Osteocyte (in vitro differentiated cells): ENCODE results near the gene PKNOX2. TPM values are rescaled to one million over a fixed set of nuclear protein-coding genes. Genes with fewer than 3 reads are reported as not detected.

Experiments used
- DNase-seq: peaks from one replicate; pipeline ENCODE4 v3.0.0; 2021; ENCODE audit warnings: mixed read lengths; ENCODE audit not compliant: unreplicated experiment; ENCODE audit errors: extremely low spot score
- H3K27ac Mint-ChIP-seq: one replicate; pipeline ENCODE4 v1.8.0; 2021; ENCODE audit warnings: mild to moderate bottlenecking, mixed read lengths; ENCODE audit not compliant: unreplicated experiment
- H3K27me3 Mint-ChIP-seq: one replicate; pipeline ENCODE4 v1.8.0; 2021; ENCODE audit warnings: mixed read lengths; ENCODE audit not compliant: unreplicated experiment
- H3K36me3 Mint-ChIP-seq: one replicate; pipeline ENCODE4 v1.8.0; 2021; ENCODE audit warnings: mixed read lengths; ENCODE audit not compliant: unreplicated experiment
- H3K4me1 Mint-ChIP-seq: one replicate; pipeline ENCODE4 v1.8.0; 2021; ENCODE audit warnings: mixed read lengths; ENCODE audit not compliant: unreplicated experiment
- H3K4me3 Mint-ChIP-seq: one replicate; pipeline ENCODE4 v1.8.0; 2021; ENCODE audit warnings: mild to moderate bottlenecking, moderate library complexity, mixed read lengths; ENCODE audit not compliant: unreplicated experiment
- H3K9me3 Mint-ChIP-seq: one replicate; pipeline ENCODE4 v1.8.0; 2021; ENCODE audit warnings: mixed read lengths; ENCODE audit not compliant: unreplicated experiment
- total RNA-seq: library from RNA; stranded (reverse); gene quantifications from 2 replicates; pipeline ENCODE4 v1.2.1, GENCODE V29; 2021
- TF ChIP-seq, protein P1 (sequence below): fragments of 200-600 bp; sonication (generic); IDR thresholded peaks from 2 replicates; pipeline ENCODE4 v1.5.0; 2021; ENCODE audit warnings: antibody characterized with exemption, mild to moderate bottlenecking, moderate library complexity

PKNOX2 gene
- total RNA-seq, 1 donor from 2014 or later = 89.3 TPM

DNA sequence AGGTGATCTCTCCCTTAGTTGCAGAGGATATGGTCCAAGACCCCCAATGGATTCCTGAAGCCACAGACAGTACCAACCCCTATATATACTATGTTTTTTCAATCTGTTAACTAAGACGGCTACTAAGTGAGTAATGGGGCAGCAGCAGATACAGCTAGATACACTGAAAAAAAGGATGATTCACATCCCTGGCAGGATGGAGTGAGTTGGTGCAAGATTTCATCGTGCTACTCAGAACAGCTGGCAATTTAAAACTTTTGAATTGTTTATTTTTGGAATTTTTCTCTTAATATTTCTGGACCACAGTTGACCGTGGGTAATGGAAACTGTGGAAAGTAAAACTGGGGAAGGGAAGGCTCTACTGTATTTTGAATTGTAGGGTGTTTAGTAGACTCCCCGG lies 36.1 kb upstream of the PKNOX2 start:
- Mint-ChIP-seq H3K4me3 (no peak overlapping the region), H3K27me3 (no peaks in the 10 kb centered on the region), H3K27ac (peak overlapping the region; percentile 83), H3K36me3 (no peaks in the 10 kb centered on the region), H3K4me1 (peaks cover 32% of the 10 kb centered on the region), H3K9me3 (no peaks in the 10 kb centered on the region)
- TF ChIP-seq, protein P1, sequence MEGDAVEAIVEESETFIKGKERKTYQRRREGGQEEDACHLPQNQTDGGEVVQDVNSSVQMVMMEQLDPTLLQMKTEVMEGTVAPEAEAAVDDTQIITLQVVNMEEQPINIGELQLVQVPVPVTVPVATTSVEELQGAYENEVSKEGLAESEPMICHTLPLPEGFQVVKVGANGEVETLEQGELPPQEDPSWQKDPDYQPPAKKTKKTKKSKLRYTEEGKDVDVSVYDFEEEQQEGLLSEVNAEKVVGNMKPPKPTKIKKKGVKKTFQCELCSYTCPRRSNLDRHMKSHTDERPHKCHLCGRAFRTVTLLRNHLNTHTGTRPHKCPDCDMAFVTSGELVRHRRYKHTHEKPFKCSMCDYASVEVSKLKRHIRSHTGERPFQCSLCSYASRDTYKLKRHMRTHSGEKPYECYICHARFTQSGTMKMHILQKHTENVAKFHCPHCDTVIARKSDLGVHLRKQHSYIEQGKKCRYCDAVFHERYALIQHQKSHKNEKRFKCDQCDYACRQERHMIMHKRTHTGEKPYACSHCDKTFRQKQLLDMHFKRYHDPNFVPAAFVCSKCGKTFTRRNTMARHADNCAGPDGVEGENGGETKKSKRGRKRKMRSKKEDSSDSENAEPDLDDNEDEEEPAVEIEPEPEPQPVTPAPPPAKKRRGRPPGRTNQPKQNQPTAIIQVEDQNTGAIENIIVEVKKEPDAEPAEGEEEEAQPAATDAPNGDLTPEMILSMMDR = no peak
- no peak for DNase-seq

DNA sequence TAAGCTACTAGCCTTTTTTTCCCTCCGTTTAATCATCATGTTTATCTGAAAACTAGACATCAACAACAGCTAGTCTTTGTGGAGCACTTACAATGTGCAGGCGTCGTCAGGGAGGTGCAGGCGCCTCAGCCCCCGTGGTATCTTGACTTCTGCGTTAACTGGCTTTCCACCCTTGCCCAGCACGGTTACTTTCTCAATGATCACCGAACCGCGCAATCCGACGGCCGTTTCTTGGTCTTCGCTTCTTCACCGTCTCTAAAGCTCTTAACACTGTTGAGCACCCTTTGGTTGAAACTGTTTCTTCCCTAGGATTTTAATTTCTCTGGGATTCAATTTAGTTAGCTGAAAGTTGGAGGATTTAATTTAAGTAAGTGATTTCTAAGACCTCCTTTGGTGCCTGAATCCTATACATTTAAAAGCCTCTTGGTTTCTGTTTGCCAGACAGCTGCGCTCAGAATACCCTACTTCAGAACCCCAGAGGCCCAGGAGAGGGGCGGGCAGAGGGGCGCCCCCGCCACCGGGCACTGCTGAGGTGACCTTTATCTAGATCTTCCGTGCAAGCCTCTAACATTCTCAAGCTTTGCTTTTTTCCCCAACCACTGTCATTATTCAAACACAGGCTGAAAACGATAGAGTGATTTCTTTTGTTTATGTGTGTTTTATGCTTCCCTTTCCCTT lies 35.1 kb upstream of the PKNOX2 start:
- no peaks in the 10 kb centered on the region for H3K27me3 Mint-ChIP-seq
- TF ChIP-seq, protein P1 = no peak
- no peaks in the 10 kb centered on the region for H3K9me3 Mint-ChIP-seq
- peak overlapping the region; percentile 83 for H3K27ac Mint-ChIP-seq
- no peak for DNase-seq
- no peak overlapping the region for H3K4me3 Mint-ChIP-seq
- H3K4me1 Mint-ChIP-seq = peaks cover 30% of the 10 kb centered on the region
- no peaks in the 10 kb centered on the region for H3K36me3 Mint-ChIP-seq

DNA sequence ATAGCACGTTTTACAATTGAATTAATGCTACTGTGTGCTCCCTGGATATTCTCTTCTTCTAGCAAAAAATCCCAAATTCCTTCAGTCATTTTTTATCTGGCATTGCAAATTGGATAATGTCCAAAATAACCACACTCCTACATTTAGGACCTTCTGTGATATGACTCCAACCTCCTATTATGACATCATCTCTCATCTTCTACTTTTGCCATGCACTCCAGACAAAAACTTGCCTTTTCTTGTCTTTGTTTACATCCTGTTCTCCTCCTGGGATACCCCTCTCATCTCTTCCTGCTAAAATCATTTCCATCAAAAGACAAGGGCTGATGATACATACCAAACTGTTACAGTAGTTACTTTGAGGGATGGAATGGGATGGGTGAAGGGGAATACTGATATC lies 32.5 kb upstream of the PKNOX2 start:
- peaks cover 30% of the 10 kb centered on the region for H3K4me1 Mint-ChIP-seq
- no peak overlapping the region for H3K27ac Mint-ChIP-seq
- no peaks in the 10 kb centered on the region for H3K9me3 Mint-ChIP-seq
- H3K36me3 Mint-ChIP-seq = no peaks in the 10 kb centered on the region
- DNase-seq = no peak
- TF ChIP-seq, protein P1 = no peak
- no peaks in the 10 kb centered on the region for H3K27me3 Mint-ChIP-seq
- H3K4me3 Mint-ChIP-seq = no peak overlapping the region

DNA sequence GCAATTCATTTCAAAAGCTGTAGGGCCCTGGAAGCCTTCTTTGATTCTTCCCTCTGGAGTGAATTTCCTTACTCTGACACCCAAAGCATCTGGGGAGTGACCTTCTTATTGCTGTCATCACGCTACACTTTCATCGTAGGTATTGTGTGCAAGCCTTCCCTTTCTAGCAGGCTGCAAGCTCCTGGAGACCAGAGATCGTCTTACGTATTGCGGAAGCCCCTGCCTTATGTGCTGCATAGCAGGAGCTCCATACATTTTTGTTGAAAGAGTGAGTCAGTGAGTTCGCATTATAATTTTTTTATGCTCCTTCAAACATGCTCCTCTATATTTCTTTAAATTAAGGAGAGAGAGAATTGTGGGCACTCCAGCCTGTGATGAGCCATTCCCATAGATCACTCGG lies 32.0 kb upstream of the PKNOX2 start:
- no peaks in the 10 kb centered on the region for H3K9me3 Mint-ChIP-seq
- no peaks in the 10 kb centered on the region for H3K36me3 Mint-ChIP-seq
- H3K4me1 Mint-ChIP-seq = peaks cover 30% of the 10 kb centered on the region
- no peaks in the 10 kb centered on the region for H3K27me3 Mint-ChIP-seq
- TF ChIP-seq, protein P1 = no peak
- DNase-seq = no peak
- H3K4me3 Mint-ChIP-seq = no peak overlapping the region
- H3K27ac Mint-ChIP-seq = peak overlapping the region; percentile 39

DNA sequence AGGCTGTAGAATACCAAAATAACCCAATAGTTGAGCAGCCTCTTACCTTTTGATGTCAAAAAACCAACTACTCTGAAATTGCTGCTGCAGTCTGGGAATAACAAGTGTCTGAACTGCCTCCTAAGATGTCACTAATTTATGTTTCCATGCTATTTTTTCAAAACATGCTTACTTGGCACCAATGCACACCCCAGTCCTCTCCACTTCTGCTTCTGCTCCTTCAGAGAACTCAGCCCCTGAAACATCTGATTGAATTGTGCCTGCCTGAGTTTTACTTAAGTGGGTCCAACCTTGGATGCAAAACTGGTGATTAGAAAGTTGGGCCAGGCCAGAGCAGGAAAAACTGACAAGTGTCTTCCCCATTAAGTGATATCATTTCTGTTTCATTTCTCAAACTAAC lies 28.6 kb upstream of the PKNOX2 start:
- TF ChIP-seq, protein P1 = no peak
- Mint-ChIP-seq H3K9me3 (no peaks in the 10 kb centered on the region), H3K4me3 (no peak overlapping the region), H3K4me1 (peaks cover 21% of the 10 kb centered on the region), H3K36me3 (no peaks in the 10 kb centered on the region), H3K27me3 (no peaks in the 10 kb centered on the region), H3K27ac (no peak overlapping the region)
- DNase-seq = no peak
